IPS DF 6.9 (cell line): Measurements from ENCODE around the gene CHDH.

Source experiments
- DNase-seq: peaks from one replicate; pipeline ENCODE4 v3.0.0-alpha.2; 2013; ENCODE audit warnings: low read depth, low spot score
- H3K27ac ChIP-seq: one replicate; pipeline ENCODE4 v1.5.1; 2013; ENCODE audit warnings: low read length, control low read depth
- H3K27me3 ChIP-seq: 2 replicates; pipeline ENCODE4 v1.6.1; 2013; ENCODE audit warnings: mild to moderate bottlenecking, low read length; ENCODE audit not compliant: control insufficient read depth, insufficient read depth
- H3K36me3 ChIP-seq: 2 replicates; pipeline ENCODE4 v1.6.1; 2013; ENCODE audit warnings: low read length; ENCODE audit not compliant: control insufficient read depth, insufficient read depth
- H3K4me1 ChIP-seq: 2 replicates; pipeline ENCODE4 v1.6.1; 2013; ENCODE audit warnings: low read length; ENCODE audit not compliant: control insufficient read depth, insufficient read depth
- H3K4me3 ChIP-seq: 2 replicates; pipeline ENCODE4 v1.5.1; 2013; ENCODE audit warnings: mild to moderate bottlenecking, low read length
- H3K9me3 ChIP-seq: 2 replicates; pipeline ENCODE4 v1.6.1; 2013; ENCODE audit warnings: low read length, inconsistent platforms; ENCODE audit not compliant: control insufficient read depth, insufficient read depth
- WGBS: extraction: QIAGEN DNeasy Blood & Tissue Kit; methylation state at CpG from one replicate; pipeline ENCODE4 v1.1.7; 2013; ENCODE audit warnings: mixed read lengths, missing lambda C conversion rate; ENCODE audit not compliant: insufficient read length, insufficient coverage; 5-methylcytosine and 5-hydroxymethylcytosine counted together

The CHDH gene

GRCh38 chr3:53790470-53790869 lies 55.7 kb downstream of the CHDH start:
- no peaks in the 10 kb centered on the region for H3K9me3 ChIP-seq
- DNase-seq: no peak
- WGBS: no CpG with 5 or more reads among the region's 5 CpGs

DNA sequence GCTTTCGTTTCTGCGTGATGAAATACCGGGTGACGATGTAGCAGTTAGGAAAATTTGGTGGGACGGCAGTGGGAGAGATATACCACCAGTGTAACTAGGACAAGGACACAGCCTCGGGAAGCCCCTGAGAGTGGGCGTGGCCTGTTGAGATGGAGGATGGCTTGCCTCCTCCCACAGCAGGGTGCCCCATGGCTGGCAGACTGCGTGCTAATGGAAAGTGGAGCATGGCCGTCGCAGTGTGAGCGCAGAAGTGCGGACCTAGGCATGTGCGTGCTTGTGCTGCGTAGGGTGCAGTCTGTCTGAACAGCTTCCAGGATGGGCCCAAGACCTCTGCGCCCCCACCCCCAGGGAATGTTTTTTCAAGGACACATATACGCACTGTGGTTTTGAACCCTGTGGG lies 56.8 kb downstream of the CHDH start:
- Histone ChIP-seq H3K27me3 (no peaks in the 10 kb centered on the region), H3K4me1 (no peaks in the 10 kb centered on the region; the same call in none of the 2 replicates), H3K36me3 (no peaks in the 10 kb centered on the region), H3K9me3 (no peaks in the 10 kb centered on the region), H3K4me3 (no peak overlapping the region), H3K27ac (no peak overlapping the region)
- WGBS: no CpG with 5 or more reads among the region's 16 CpGs
- no peak for DNase-seq

More at GRCh38 chr3:53790470-53790869, 55.7 kb downstream of the CHDH start:
- no peak overlapping the region for H3K27ac ChIP-seq
- H3K4me1 ChIP-seq: no peaks in the 10 kb centered on the region; the same call in none of the 2 replicates
- no peak overlapping the region for H3K4me3 ChIP-seq
- no peaks in the 10 kb centered on the region for H3K36me3 ChIP-seq
- no peaks in the 10 kb centered on the region for H3K27me3 ChIP-seq

DNA sequence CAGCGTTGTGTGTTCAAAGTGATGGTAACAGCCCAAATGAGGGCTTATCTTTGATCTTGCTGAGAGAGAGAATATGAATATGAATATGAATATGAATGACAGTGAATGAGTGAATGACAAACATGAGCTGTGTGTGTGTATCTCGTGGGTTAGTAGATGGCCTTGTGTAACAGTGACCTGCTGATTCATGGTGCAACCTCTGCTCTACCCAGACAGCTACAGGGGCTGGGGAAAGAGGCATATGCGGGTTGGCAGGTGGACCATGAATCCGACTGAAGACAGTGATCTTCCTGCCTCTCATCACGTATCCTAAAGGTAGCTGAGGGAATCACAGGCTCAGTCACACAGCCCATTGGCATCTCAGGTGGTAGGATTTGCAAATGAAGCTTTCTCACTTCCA lies 58.2 kb downstream of the CHDH start:
- Histone ChIP-seq H3K4me1 (no peaks in the 10 kb centered on the region; the same call in none of the 2 replicates), H3K36me3 (no peaks in the 10 kb centered on the region), H3K4me3 (no peak overlapping the region), H3K9me3 (no peaks in the 10 kb centered on the region), H3K27ac (no peak overlapping the region), H3K27me3 (no peaks in the 10 kb centered on the region)
- no peak for DNase-seq
- no CpG with 5 or more reads among the region's 5 CpGs for WGBS

DNA sequence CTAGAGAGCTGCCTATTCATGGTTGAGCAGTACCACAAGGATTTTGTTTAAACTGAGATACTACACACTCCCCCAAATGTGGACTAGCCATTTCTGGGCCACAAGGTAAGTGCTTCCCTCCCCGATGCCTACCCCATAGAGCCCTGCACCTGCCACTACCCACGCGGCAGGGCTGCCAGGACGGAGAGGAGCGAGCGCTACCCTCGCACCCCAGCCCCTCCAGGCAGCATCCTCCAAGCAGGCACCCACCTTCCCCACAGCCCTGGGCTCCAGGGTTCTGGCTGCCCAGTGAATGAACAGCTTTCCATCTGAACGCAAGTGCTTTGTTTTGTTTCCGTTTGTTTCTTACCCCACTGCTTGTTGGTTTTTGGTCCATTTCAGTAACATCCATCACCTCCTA lies 59.2 kb downstream of the CHDH start:
- no peaks in the 10 kb centered on the region for H3K9me3 ChIP-seq
- no CpG with 5 or more reads among the region's 9 CpGs for WGBS
- no peak for DNase-seq
- H3K27me3 ChIP-seq: no peaks in the 10 kb centered on the region
- H3K4me3 ChIP-seq: no peak overlapping the region
- no peak overlapping the region for H3K27ac ChIP-seq
- no peaks in the 10 kb centered on the region for H3K36me3 ChIP-seq
- H3K4me1 ChIP-seq: no peaks in the 10 kb centered on the region; the same call in none of the 2 replicates

GRCh38 chr3:53780806-53781205 lies 65.4 kb downstream of the CHDH start:
- Histone ChIP-seq H3K9me3 (no peaks in the 10 kb centered on the region), H3K36me3 (no peaks in the 10 kb centered on the region), H3K4me1 (no peaks in the 10 kb centered on the region), H3K27me3 (no peaks in the 10 kb centered on the region), H3K27ac (no peak overlapping the region), H3K4me3 (no peak overlapping the region)
- no peak for DNase-seq
- WGBS: no CpG with 5 or more reads among the region's 2 CpGs

GRCh38 chr3:53780171-53780570 lies 66.0 kb downstream of the CHDH start:
- H3K4me1 ChIP-seq: no peaks in the 10 kb centered on the region

DNA sequence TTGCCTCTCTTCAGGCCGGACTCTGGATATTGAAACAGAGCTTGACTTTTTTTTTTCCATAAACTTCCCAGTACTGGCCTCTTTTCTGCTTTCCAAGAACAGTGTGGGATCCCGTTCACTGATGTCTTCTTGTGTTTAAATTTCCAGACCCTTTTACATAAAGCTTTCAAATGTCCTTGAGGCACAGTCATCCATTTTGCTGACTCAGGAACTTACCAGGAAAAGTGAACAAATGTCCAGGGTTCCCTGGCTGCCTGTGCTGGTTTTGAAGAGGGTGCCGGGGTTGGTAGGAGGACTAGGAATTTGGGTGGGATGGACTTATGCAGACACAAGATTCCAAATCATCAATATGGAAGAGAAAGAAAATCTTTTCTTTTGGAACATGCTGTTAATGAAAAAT lies 68.1 kb downstream of the CHDH start:
- no peaks in the 10 kb centered on the region for H3K9me3 ChIP-seq
- H3K27me3 ChIP-seq: no peaks in the 10 kb centered on the region
- H3K4me1 ChIP-seq: no peaks in the 10 kb centered on the region
- no CpG with 5 or more reads among the region's 3 CpGs for WGBS
- no peak overlapping the region for H3K27ac ChIP-seq
- no peak overlapping the region for H3K4me3 ChIP-seq
- DNase-seq: no peak
- no peaks in the 10 kb centered on the region for H3K36me3 ChIP-seq

More at GRCh38 chr3:53780171-53780570, 66.0 kb downstream of the CHDH start:
- no CpG with 5 or more reads among the region's 4 CpGs for WGBS
- Histone ChIP-seq H3K27ac (no peak overlapping the region), H3K4me3 (no peak overlapping the region), H3K27me3 (no peaks in the 10 kb centered on the region), H3K36me3 (no peaks in the 10 kb centered on the region), H3K9me3 (no peaks in the 10 kb centered on the region)
- no peak for DNase-seq

DNA sequence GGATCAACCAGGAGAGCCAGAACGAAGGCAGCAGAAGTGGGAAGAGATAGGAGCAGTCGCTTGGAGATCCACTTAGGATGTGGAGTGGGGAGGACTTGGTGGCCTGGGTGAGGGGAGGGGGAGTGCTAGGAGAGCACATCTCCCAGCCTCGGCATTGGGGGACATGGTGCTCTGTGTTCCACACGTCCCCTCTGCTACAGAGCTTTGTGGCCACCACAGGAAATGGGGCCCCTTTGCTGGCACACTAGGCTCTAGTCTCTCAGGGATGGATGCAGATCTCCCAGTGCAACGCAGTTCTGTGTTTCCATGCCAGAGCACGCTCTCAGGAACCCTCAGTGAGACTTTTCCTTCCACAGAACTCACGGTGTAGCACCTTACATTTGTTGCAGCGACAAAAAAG lies 68.8 kb downstream of the CHDH start:
- Histone ChIP-seq H3K9me3 (no peaks in the 10 kb centered on the region), H3K27me3 (no peaks in the 10 kb centered on the region), H3K4me3 (no peak overlapping the region), H3K36me3 (no peaks in the 10 kb centered on the region), H3K4me1 (no peaks in the 10 kb centered on the region), H3K27ac (no peak overlapping the region)
- no CpG with 5 or more reads among the region's 8 CpGs for WGBS
- no peak for DNase-seq

- WGBS: 100% methylated on average over 1 of the region's 9 CpGs
- DNase-seq: no peak
- H3K36me3 ChIP-seq: no peaks in the 10 kb centered on the region
- H3K4me1 ChIP-seq: no peaks in the 10 kb centered on the region
- H3K27ac ChIP-seq: no peak overlapping the region
- H3K27me3 ChIP-seq: no peaks in the 10 kb centered on the region
- no peaks in the 10 kb centered on the region for H3K9me3 ChIP-seq
- no peak overlapping the region for H3K4me3 ChIP-seq
These were observed 69.6 kb downstream of the CHDH start for GRCh38 chr3:53776494-53777101.

DNA sequence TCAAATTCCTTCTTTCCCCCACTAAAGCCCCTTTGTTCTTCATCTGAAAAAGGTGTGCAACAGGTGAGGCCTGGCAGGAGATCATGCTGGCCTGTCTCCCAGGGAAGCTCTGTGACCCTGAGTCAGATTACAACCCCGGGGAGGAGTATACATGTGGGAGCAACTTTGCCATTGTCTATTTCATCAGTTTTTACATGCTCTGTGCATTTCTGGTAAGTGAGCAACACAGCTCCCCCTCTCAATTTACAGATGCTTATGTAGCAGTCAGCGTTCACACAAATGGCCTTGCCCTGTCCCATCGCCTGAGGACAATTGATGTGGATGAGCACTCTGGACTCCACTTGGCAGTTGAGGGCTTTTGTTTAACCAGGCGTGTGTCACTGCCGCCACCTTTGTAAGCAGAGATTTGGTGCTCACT lies 70.4 kb downstream of the CHDH start:
- WGBS: no CpG with 5 or more reads among the region's 5 CpGs

GRCh38 chr3:53775018-53775417 lies 71.2 kb downstream of the CHDH start:
- no peak overlapping the region for H3K27ac ChIP-seq
- H3K27me3 ChIP-seq: no peaks in the 10 kb centered on the region
- H3K36me3 ChIP-seq: no peaks in the 10 kb centered on the region
- no peak overlapping the region for H3K4me3 ChIP-seq
- WGBS: no CpG with 5 or more reads among the region's 5 CpGs
- DNase-seq: no peak
- H3K4me1 ChIP-seq: no peaks in the 10 kb centered on the region
- H3K9me3 ChIP-seq: no peaks in the 10 kb centered on the region

More for the DNA sequence above, 70.4 kb downstream of the CHDH start:
- Histone ChIP-seq H3K27me3 (no peaks in the 10 kb centered on the region), H3K36me3 (no peaks in the 10 kb centered on the region), H3K4me1 (no peaks in the 10 kb centered on the region), H3K9me3 (no peaks in the 10 kb centered on the region), H3K4me3 (no peak overlapping the region), H3K27ac (no peak overlapping the region)
- DNase-seq: no peak
